BE2C (cell line): ENCODE results near the gene PCK1.

ENCODE experiments used
- DNase-seq: peaks from one replicate; pipeline ENCODE4 v3.0.0-alpha.2; 2020
- H3K27me3 ChIP-seq: fragments of 250-450 bp; sonication (Bioruptor Pico); 2 replicates; pipeline ENCODE4 v1.5.1; 2020; ENCODE audit warnings: mild to moderate bottlenecking
- H3K36me3 ChIP-seq: fragments of 250-450 bp; sonication (Bioruptor Pico); 2 replicates; pipeline ENCODE4 v1.5.1; 2020; ENCODE audit warnings: mild to moderate bottlenecking
- H3K4me1 ChIP-seq: fragments of 250-450 bp; sonication (Bioruptor Pico); 2 replicates; pipeline ENCODE4 v1.5.1; 2020
- H3K4me3 ChIP-seq: 2 replicates; pipeline ENCODE4 v1.5.1; 2011; ENCODE audit warnings: low read depth, low read length
- H3K9me3 ChIP-seq: fragments of 250-450 bp; sonication (Bioruptor Pico); 2 replicates; pipeline ENCODE4 v1.5.1; 2020
- CTCF ChIP-seq: IDR thresholded peaks from 2 replicates; pipeline ENCODE4 v1.5.1; 2012; ENCODE audit warnings: mild to moderate bottlenecking, low read depth, low read length

The PCK1 gene

GRCh38 chr20:57566399-57566798, 5.5 kb downstream of the PCK1 start:
- no peaks in the 10 kb centered on the region for H3K36me3 ChIP-seq
- no peaks in the 10 kb centered on the region for H3K9me3 ChIP-seq
- no peaks in the 10 kb centered on the region for H3K4me1 ChIP-seq
- no peak overlapping the region for H3K4me3 ChIP-seq
- peaks cover 27% of the 10 kb centered on the region for H3K27me3 ChIP-seq
- DNase-seq: no peak
- TF ChIP-seq CTCF: no peak

GRCh38 chr20:57566803-57567459, 6.0 kb downstream of the PCK1 start:
- TF ChIP-seq CTCF: no peak
- H3K36me3 ChIP-seq: no peaks in the 10 kb centered on the region
- peaks cover 24% of the 10 kb centered on the region for H3K27me3 ChIP-seq
- DNase-seq: no peak
- no peak overlapping the region for H3K4me3 ChIP-seq
- H3K9me3 ChIP-seq: no peaks in the 10 kb centered on the region
- H3K4me1 ChIP-seq: no peaks in the 10 kb centered on the region

GRCh38 chr20:57567471-57568079, 6.7 kb downstream of the PCK1 start:
- DNase-seq: no peak
- TF ChIP-seq CTCF: no peak
- Histone ChIP-seq H3K4me3 (no peak overlapping the region), H3K9me3 (no peaks in the 10 kb centered on the region), H3K4me1 (no peaks in the 10 kb centered on the region), H3K36me3 (no peaks in the 10 kb centered on the region), H3K27me3 (peaks cover 24% of the 10 kb centered on the region)

GRCh38 chr20:57568088-57568896, 7.4 kb downstream of the PCK1 start:
- no peaks in the 10 kb centered on the region for H3K4me1 ChIP-seq
- no peak overlapping the region for H3K4me3 ChIP-seq
- TF ChIP-seq CTCF: no peak
- H3K36me3 ChIP-seq: no peaks in the 10 kb centered on the region
- peaks cover 18% of the 10 kb centered on the region for H3K27me3 ChIP-seq
- no peaks in the 10 kb centered on the region for H3K9me3 ChIP-seq
- DNase-seq: no peak

GRCh38 chr20:57568960-57569359, 8.1 kb downstream of the PCK1 start:
- no peak for DNase-seq
- Histone ChIP-seq H3K27me3 (peaks cover 16% of the 10 kb centered on the region), H3K4me1 (no peaks in the 10 kb centered on the region), H3K9me3 (no peaks in the 10 kb centered on the region), H3K4me3 (no peak overlapping the region), H3K36me3 (no peaks in the 10 kb centered on the region)
- no peak for TF ChIP-seq CTCF
